Neural crest cell (in vitro differentiated cells): Measurements from ENCODE around the gene HAS3. TPM values are rescaled to one million over a fixed set of nuclear protein-coding genes. Genes with fewer than 3 reads are reported as not detected.
"Not testable (repeated sequence)": the region's sequence is repeated elsewhere in the genome, so short reads cannot be mapped to it uniquely, and the experiment has no call there.

ENCODE experiments used
- DNase-seq: peaks from one replicate; pipeline ENCODE4 v3.0.0; 2021; ENCODE audit warnings: low read depth, mixed read lengths, low spot score
- H3K27ac Mint-ChIP-seq: one replicate; pipeline ENCODE4 v1.8.0; 2021; ENCODE audit warnings: mild to moderate bottlenecking, mixed read lengths; ENCODE audit not compliant: unreplicated experiment
- H3K27me3 Mint-ChIP-seq: 2 replicates; pipeline ENCODE4 v1.8.0; 2021; ENCODE audit warnings: low read depth, mild to moderate bottlenecking, mixed read lengths
- H3K36me3 Mint-ChIP-seq: 2 replicates; pipeline ENCODE4 v1.8.0; 2021; ENCODE audit warnings: low read depth, mild to moderate bottlenecking, mixed read lengths
- H3K4me1 Mint-ChIP-seq: 2 replicates; pipeline ENCODE4 v1.8.0; 2021; ENCODE audit warnings: mixed read lengths
- H3K4me3 Mint-ChIP-seq: one replicate; pipeline ENCODE4 v1.8.0; 2021; ENCODE audit warnings: mild to moderate bottlenecking, mixed read lengths
- H3K9me3 Mint-ChIP-seq: 2 replicates; pipeline ENCODE4 v1.8.0; 2021; ENCODE audit warnings: mixed read lengths
- total RNA-seq: library from RNA; stranded (reverse); gene quantifications from 2 replicates; pipeline ENCODE4 v1.2.1, GENCODE V29; 2021
- TF ChIP-seq, protein P1 (sequence below): fragments of 200-600 bp; sonication (generic); conservative IDR thresholded peaks from 2 replicates; pipeline ENCODE4 v1.5.0; 2021; ENCODE audit warnings: antibody characterized with exemption, mild to moderate bottlenecking

The HAS3 gene
- total RNA-seq, 1 donor from 2014 or later, result 4.2 TPM

GRCh38 chr16:69118994-69119393 is 13.5 kb downstream of the HAS3 start:
- Mint-ChIP-seq H3K9me3 (no peaks in the 10 kb centered on the region), H3K36me3 (peaks cover 27% of the 10 kb centered on the region)
- TF ChIP-seq, protein P1, sequence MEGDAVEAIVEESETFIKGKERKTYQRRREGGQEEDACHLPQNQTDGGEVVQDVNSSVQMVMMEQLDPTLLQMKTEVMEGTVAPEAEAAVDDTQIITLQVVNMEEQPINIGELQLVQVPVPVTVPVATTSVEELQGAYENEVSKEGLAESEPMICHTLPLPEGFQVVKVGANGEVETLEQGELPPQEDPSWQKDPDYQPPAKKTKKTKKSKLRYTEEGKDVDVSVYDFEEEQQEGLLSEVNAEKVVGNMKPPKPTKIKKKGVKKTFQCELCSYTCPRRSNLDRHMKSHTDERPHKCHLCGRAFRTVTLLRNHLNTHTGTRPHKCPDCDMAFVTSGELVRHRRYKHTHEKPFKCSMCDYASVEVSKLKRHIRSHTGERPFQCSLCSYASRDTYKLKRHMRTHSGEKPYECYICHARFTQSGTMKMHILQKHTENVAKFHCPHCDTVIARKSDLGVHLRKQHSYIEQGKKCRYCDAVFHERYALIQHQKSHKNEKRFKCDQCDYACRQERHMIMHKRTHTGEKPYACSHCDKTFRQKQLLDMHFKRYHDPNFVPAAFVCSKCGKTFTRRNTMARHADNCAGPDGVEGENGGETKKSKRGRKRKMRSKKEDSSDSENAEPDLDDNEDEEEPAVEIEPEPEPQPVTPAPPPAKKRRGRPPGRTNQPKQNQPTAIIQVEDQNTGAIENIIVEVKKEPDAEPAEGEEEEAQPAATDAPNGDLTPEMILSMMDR, result no peak

DNA sequence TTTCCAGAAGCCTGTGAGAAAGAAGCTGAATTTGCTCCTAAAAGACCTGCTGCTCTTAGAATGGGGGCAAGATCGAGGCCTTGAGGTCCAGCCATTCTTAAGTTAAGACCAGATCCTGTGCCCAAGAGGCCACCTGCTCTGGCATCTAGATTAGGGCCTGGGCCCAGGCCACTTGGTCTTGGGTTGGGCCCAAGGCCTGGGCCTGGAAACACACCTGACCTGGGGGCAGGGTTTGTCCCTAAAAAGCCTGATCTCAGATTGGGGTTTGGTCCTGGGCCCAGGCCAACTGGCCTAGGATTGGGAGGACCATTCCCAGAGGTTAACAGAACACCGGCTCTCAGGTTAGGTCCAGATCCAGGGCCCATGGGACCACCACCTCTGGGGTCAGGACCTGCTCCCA is 14.1 kb downstream of the HAS3 start:
- Mint-ChIP-seq H3K27ac (no peak overlapping the region), H3K4me3 (no peak overlapping the region), H3K9me3 (no peaks in the 10 kb centered on the region), H3K4me1 (peaks cover 5% of the 10 kb centered on the region), H3K36me3 (peaks cover 27% of the 10 kb centered on the region), H3K27me3 (no peaks in the 10 kb centered on the region)
- TF ChIP-seq, protein P1, result no peak
- no peak for DNase-seq

More at GRCh38 chr16:69118994-69119393, 13.5 kb downstream of the HAS3 start:
- no peaks in the 10 kb centered on the region for H3K27me3 Mint-ChIP-seq
- peaks cover 2% of the 10 kb centered on the region for H3K4me1 Mint-ChIP-seq
- no peak overlapping the region for H3K4me3 Mint-ChIP-seq
- DNase-seq, result no peak
- no peak overlapping the region for H3K27ac Mint-ChIP-seq

DNA sequence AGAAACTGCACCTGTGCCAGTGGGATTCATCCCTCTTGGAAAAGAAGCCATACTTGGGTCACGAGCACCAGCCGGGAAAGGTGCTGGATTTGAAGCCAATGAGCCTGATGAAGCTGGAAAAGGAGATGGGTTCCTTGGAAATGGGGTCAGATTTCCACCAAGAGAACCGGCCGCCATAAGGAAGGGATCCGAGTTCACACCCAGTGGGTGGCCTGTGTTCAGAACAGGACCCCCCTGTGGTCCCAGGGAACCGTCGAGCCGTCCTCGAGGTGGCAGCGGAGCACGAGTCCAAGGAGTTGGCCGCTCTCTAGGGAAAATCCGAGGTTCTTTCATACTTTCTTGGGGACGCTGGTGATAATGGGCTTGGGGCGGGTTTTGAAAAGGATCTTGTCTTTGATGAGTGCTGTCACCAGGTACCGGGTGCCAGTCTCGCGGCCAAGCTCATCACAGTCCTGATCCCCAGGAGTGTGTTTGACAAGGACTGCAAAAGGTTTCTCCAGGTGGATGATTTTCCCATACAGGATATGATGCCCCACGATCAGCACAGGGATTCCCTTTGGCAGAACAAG is 14.7 kb downstream of the HAS3 start:
- Mint-ChIP-seq H3K36me3 (peaks cover 21% of the 10 kb centered on the region), H3K27me3 (no peaks in the 10 kb centered on the region), H3K27ac (no peak overlapping the region), H3K4me1 (peaks cover 5% of the 10 kb centered on the region), H3K4me3 (no peak overlapping the region), H3K9me3 (no peaks in the 10 kb centered on the region)
- TF ChIP-seq, protein P1, result no peak
- DNase-seq, result no peak

GRCh38 chr16:69123910-69124309 is 18.5 kb downstream of the HAS3 start:
- H3K4me1 Mint-ChIP-seq, result peaks cover 12% of the 10 kb centered on the region
- H3K27ac Mint-ChIP-seq, result no peak overlapping the region
- no peaks in the 10 kb centered on the region for H3K27me3 Mint-ChIP-seq
- DNase-seq, result peak; percentile 68
- peaks cover 12% of the 10 kb centered on the region for H3K36me3 Mint-ChIP-seq
- H3K9me3 Mint-ChIP-seq, result no peaks in the 10 kb centered on the region
- TF ChIP-seq, protein P1, result peak; percentile 84
- H3K4me3 Mint-ChIP-seq, result no peak overlapping the region

- not testable (repeated sequence) for H3K27ac Mint-ChIP-seq, H3K4me3 Mint-ChIP-seq, H3K27me3 Mint-ChIP-seq, DNase-seq, H3K9me3 Mint-ChIP-seq
- H3K4me1 Mint-ChIP-seq, result peaks cover 13% of the 10 kb centered on the region
- H3K36me3 Mint-ChIP-seq, result peaks cover 12% of the 10 kb centered on the region
Observed at GRCh38 chr16:69124406-69124805, 19.0 kb downstream of the HAS3 start.

- H3K27ac Mint-ChIP-seq, result peak overlapping the region; percentile 67
- DNase-seq, H3K27me3 Mint-ChIP-seq, H3K4me3 Mint-ChIP-seq, H3K9me3 Mint-ChIP-seq: not testable (repeated sequence)
- peaks cover 15% of the 10 kb centered on the region for H3K36me3 Mint-ChIP-seq
- H3K4me1 Mint-ChIP-seq, result peaks cover 18% of the 10 kb centered on the region
Observed at GRCh38 chr16:69124961-69125360, 19.5 kb downstream of the HAS3 start.
